ENCODE data around the gene AMZ2. TPM values are rescaled to one million over a fixed set of nuclear protein-coding genes. Genes with fewer than 3 reads are reported as not detected.
"Not testable (repeated sequence)": the region's sequence is repeated elsewhere in the genome, so short reads cannot be mapped to it uniquely, and the experiment has no call there.

AMZ2 gene
- total and polyA plus RNA-seq, 2 of the 8 experiments (the other 6 are each of a cell fraction or from before 2014, with no cell fraction given) = 49.5 to 71.0 TPM

DNA sequence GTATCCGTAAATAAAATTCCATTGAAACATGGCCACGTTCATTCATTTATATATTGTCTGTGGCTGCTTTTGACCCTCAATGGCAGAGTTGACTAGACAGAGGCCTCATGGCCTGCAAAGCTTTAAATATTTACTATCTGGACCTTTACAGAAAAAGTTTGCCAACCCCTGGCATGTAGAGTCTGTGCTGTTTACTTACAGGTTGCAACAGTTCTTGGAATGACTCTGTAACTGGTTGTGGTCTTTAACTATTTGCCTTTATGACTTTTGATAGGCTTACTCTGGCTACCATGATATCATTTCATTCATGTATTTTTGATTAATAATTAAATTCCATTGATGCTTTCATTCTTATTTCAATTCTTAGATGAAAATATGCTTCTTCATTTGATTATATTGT lies 18.0 kb downstream of the AMZ2 start:
- H3K4me2 ChIP-seq (ENCODE audit: insufficient read depth in 1 of 2, low read depth in 2 of 2, low read length in 2 of 2); H3K27me3 ChIP-seq (replicated peaks in 1 of 4; ENCODE audit: control insufficient read depth in 3 of 4, extremely low read depth in 1 of 4, insufficient read depth in 3 of 4, low read length in 3 of 4); POLR2A ChIA-PET (ENCODE audit: partially characterized antibody); H2BK120ac ChIP-seq (replicated peaks; ENCODE audit: low read depth, low read length); H2BK5ac ChIP-seq (ENCODE audit: low read depth, low read length); H3K9ac ChIP-seq (replicated peaks in 1 of 4; ENCODE audit: extremely low read depth in 1 of 4, low read depth in 3 of 4, low read length in 3 of 4); FAIRE-seq; H4K20me1 ChIP-seq (replicated peaks in 1 of 2; ENCODE audit: control insufficient read depth in 1 of 2, insufficient read depth in 2 of 2, low read length in 2 of 2); H2AFZ ChIP-seq (ENCODE audit: low read length); H4K5ac ChIP-seq (ENCODE audit: insufficient read length, low read depth, low read length); H3K79me2 ChIP-seq (ENCODE audit: control insufficient read depth in 1 of 2, insufficient read depth in 2 of 2, low read length in 2 of 2); H3K56ac ChIP-seq (replicated peaks; ENCODE audit: insufficient read length, low read depth, low read length); H3K4me1 ChIP-seq (replicated peaks in 1 of 4; ENCODE audit: control insufficient read depth in 3 of 4, insufficient read depth in 4 of 4, low read length in 3 of 4); DNase-seq (ENCODE audit: low read depth in 1 of 2, low spot score in 2 of 2); H3K9me3 ChIP-seq (ENCODE audit: insufficient read depth in 2 of 2, low read depth in 1 of 2, low read length in 1 of 2); H3K4me3 ChIP-seq (ENCODE audit: extremely low read depth in 1 of 4, insufficient read depth in 2 of 4, low read depth in 3 of 4, low read length in 4 of 4); H3K27ac ChIP-seq (ENCODE audit: low read depth, low read length); H2BK20ac ChIP-seq (ENCODE audit: low read length); H3K79me1 ChIP-seq (ENCODE audit: low read depth, low read length); H4K8ac ChIP-seq (ENCODE audit: extremely low read depth, insufficient read depth, low read length); H3K4ac ChIP-seq (replicated peaks; ENCODE audit: insufficient read length, low read depth, low read length); H3K36me3 ChIP-seq (ENCODE audit: control insufficient read depth in 2 of 4, insufficient read depth in 4 of 4, low read length in 3 of 4); H2BK12ac ChIP-seq (ENCODE audit: low read depth, low read length); H2AK5ac ChIP-seq (ENCODE audit: low read depth, low read length); H4K91ac ChIP-seq (replicated peaks; ENCODE audit: insufficient read length, low read length); H2BK15ac ChIP-seq (ENCODE audit: low read length); H3K23me2 ChIP-seq (ENCODE audit: low read depth, low read length); H3K18ac ChIP-seq (ENCODE audit: extremely low read depth, low read length); H3K14ac ChIP-seq (ENCODE audit: insufficient read length); H3K23ac ChIP-seq (ENCODE audit: insufficient read length): not testable (repeated sequence)
- WGBS, 2 experiments (ENCODE audit: extremely low coverage in 1 of 2, insufficient coverage in 1 of 2, insufficient read length in 1 of 2, insufficient replicate concordance in 2 of 2, low coverage in 1 of 2, low lambda C conversion rate in 2 of 2, missing lambda C conversion rate in 1 of 2) = 91% methylated on average over 2 of the region's 2 CpGs; no CpG with 5 or more reads in 1 of the 2 experiments
- CTCF ChIA-PET (ENCODE audit: partially characterized antibody) = interaction anchor here (1.2 to 9.2 kb wide), 6 partner anchors 24 to 169 kb away, joined by 3 to 98 read pairs (median 16); partner anchors contain the start of gene SLC16A6

All from H1 (cell line).